ENCODE results near the gene RARS1.

GRCh38 chr5:168467755-168468330 is 18.4 kb upstream of the RARS1 start:
- TF ChIP-seq POLR2A (IDR thresholded peaks at IDR 0.05; ENCODE audit: low read depth, low read length) = no peak
- TF ChIP-seq TAF1 (IDR thresholded peaks at IDR 0.05; ENCODE audit: borderline replicate concordance, low read depth, low read length) = no peak
- no peak for TF ChIP-seq POLR2AphosphoS5 (IDR thresholded peaks at IDR 0.05; ENCODE audit: low read depth, low read length)
